GM12891 (cell line): ENCODE measurements around the gene TMCC1.

Experiments
- POLR2A ChIP-seq: IDR thresholded peaks from 2 replicates; pipeline ENCODE4 v1.6.1; 2011; ENCODE audit warnings: low read depth, low read length, control low read depth
- POLR2AphosphoS5 ChIP-seq: IDR thresholded peaks from 2 replicates; pipeline ENCODE4 v1.6.1; 2011; ENCODE audit warnings: low read depth, low read length, control low read depth
- POU2F2 ChIP-seq: IDR thresholded peaks from 2 replicates; pipeline ENCODE4 v1.6.1; 2011; ENCODE audit warnings: low read depth, mild to moderate bottlenecking, control low read depth, low read length, moderate library complexity
- SPI1 ChIP-seq: IDR thresholded peaks from 2 replicates; pipeline ENCODE4 v1.6.1; 2011; ENCODE audit warnings: low read depth, low read length, control low read depth
- TAF1 ChIP-seq: IDR thresholded peaks from 2 replicates; pipeline ENCODE4 v1.6.1; 2011; ENCODE audit warnings: low read depth, low read length, control low read depth

GRCh38 chr3:129908417-129908816, 14.9 kb upstream of the TMCC1 start:
- TF ChIP-seq TAF1 (no peak), POLR2A (no peak), POLR2AphosphoS5 (no peak), SPI1 (no peak), POU2F2 (no peak)
